Keratinocyte (primary cell): Measurements from ENCODE around the gene ZDHHC21. TPM values are rescaled to one million over a fixed set of nuclear protein-coding genes. Genes with fewer than 3 reads are reported as not detected.

ENCODE experiments used
- DNase-seq: peaks from one replicate; pipeline ENCODE4 v3.0.0-alpha.2; 2011; ENCODE audit warnings: low read depth, missing footprints, low spot score
- FAIRE-seq: peaks from 2 replicates; lab custom pipeline; 2011; peaks lifted over from hg19 to GRCh38; lab: Jason Lieb, UNC
- H2AFZ ChIP-seq: 2 replicates; pipeline ENCODE4 v1.6.0; 2012; ENCODE audit warnings: low read length, control low read depth, inconsistent platforms; ENCODE audit not compliant: control insufficient read depth
- H3K27ac ChIP-seq: 2 replicates; pipeline ENCODE4 v1.5.1; 2011; ENCODE audit warnings: low read length; ENCODE audit not compliant: control insufficient read depth, insufficient read depth
- H3K27me3 ChIP-seq: 3 replicates; pipeline ENCODE4 v1.6.0; 2011; ENCODE audit warnings: low read length; ENCODE audit not compliant: control insufficient read depth, insufficient read depth; ENCODE audit errors: extremely low read depth
- H3K36me3 ChIP-seq, 2 experiments: 2 replicates in 1 of 2; 3 replicates in 1 of 2; pipeline ENCODE4 v1.5.1; 2011; ENCODE audit warnings: low read length in 2 of 2, mild to moderate bottlenecking in 1 of 2; ENCODE audit not compliant: control insufficient read depth in 2 of 2, insufficient read depth in 2 of 2; ENCODE audit errors: extremely low read depth in 1 of 2
- H3K4me1 ChIP-seq: 3 replicates; pipeline ENCODE4 v1.5.1; 2011; ENCODE audit warnings: low read length; ENCODE audit not compliant: control insufficient read depth, insufficient read depth; ENCODE audit errors: extremely low read depth
- H3K4me2 ChIP-seq: 3 replicates; pipeline ENCODE4 v1.6.0; 2011; ENCODE audit warnings: low read depth, low read length; ENCODE audit not compliant: control insufficient read depth, insufficient read depth; ENCODE audit errors: extremely low read depth
- H3K4me3 ChIP-seq, 3 experiments: fragments of 200-600 bp in 1 of 3; sonication (generic) in 1 of 3; 2 replicates in 2 of 3; 3 replicates in 1 of 3; pipeline ENCODE4 v1.5.1; 2011 to 2016; ENCODE audit warnings: low read length in 3 of 3, mild to moderate bottlenecking in 3 of 3, control low read depth in 2 of 3, inconsistent platforms in 1 of 3, low read depth in 1 of 3, mixed read lengths in 1 of 3, mixed run types in 1 of 3, moderate library complexity in 1 of 3; ENCODE audit not compliant: control insufficient read depth in 2 of 3, insufficient read depth in 2 of 3; ENCODE audit errors: extremely low read depth in 1 of 3
- H3K79me2 ChIP-seq: 2 replicates; pipeline ENCODE4 v1.6.0; 2012; ENCODE audit warnings: low read length; ENCODE audit not compliant: control insufficient read depth, insufficient read depth
- H3K9ac ChIP-seq: 3 replicates; pipeline ENCODE4 v1.6.0; 2011; ENCODE audit warnings: low read length; ENCODE audit not compliant: control insufficient read depth, insufficient read depth; ENCODE audit errors: extremely low read depth
- H3K9me1 ChIP-seq: 3 replicates; pipeline ENCODE4 v1.6.0; 2011; ENCODE audit warnings: low read length; ENCODE audit not compliant: control insufficient read depth, insufficient read depth; ENCODE audit errors: extremely low read depth
- H3K9me3 ChIP-seq: 2 replicates; pipeline ENCODE4 v1.5.1; 2012; ENCODE audit warnings: low read depth, low read length; ENCODE audit not compliant: control insufficient read depth
- H4K20me1 ChIP-seq: 3 replicates; pipeline ENCODE4 v1.6.0; 2011; ENCODE audit warnings: low read length; ENCODE audit not compliant: control insufficient read depth, insufficient read depth; ENCODE audit errors: extremely low read depth
- EZH2 ChIP-seq: IDR thresholded peaks from one replicate; pipeline ENCODE4 v1.6.1; 2012; ENCODE audit warnings: inconsistent platforms, mild to moderate bottlenecking, low read length, moderate library complexity
- dilution Hi-C: fragments of 300-500 bp; cut with MboI; formaldehyde crosslinking; loops from one replicate; pipeline ENCODE4 v1.7.0; 2020; ENCODE audit warnings: low sequenced_read_pairs; ENCODE audit not compliant: extremely low pct_ligation_motif_present
- polyA plus RNA-seq, 5 experiments: library from polyadenylated mRNA; depleted of rRNA in 3 of 5; stranded (reverse) in 3 of 5; stranded (forward) in 1 of 5; unstranded in 1 of 5; fragments of >200 nt; gene quantifications; 1 replicate in 1 of 5; 2 replicates in 3 of 5; 3 replicates in 1 of 5; pipeline versions ENCODE4 v1.2.1 to v1.2.3, GENCODE V29; 2011 to 2012; ENCODE audit warnings: missing spikeins in 2 of 5, low read depth in 1 of 5, low replicate concordance in 1 of 5
- TF ChIP-seq, protein P1 (sequence below), 3 experiments: IDR thresholded peaks in 1 of 3; conservative IDR thresholded peaks in 1 of 3; optimal IDR thresholded peaks in 1 of 3; 2 replicates in 2 of 3; 3 replicates in 1 of 3; pipeline versions ENCODE3 to v1.5.1; 2011; ENCODE audit warnings: low read length in 3 of 3, mild to moderate bottlenecking in 3 of 3, moderate library complexity in 2 of 3, control low read depth in 1 of 3, inconsistent platforms in 1 of 3; ENCODE audit not compliant: insufficient read depth in 2 of 3; ENCODE audit errors: extremely low read depth in 1 of 3

The ZDHHC21 gene
- polyA plus RNA-seq, 1 donor (not counting 4 experiments of a cell fraction or from before 2014, with no cell fraction given): 4.2 TPM

DNA sequence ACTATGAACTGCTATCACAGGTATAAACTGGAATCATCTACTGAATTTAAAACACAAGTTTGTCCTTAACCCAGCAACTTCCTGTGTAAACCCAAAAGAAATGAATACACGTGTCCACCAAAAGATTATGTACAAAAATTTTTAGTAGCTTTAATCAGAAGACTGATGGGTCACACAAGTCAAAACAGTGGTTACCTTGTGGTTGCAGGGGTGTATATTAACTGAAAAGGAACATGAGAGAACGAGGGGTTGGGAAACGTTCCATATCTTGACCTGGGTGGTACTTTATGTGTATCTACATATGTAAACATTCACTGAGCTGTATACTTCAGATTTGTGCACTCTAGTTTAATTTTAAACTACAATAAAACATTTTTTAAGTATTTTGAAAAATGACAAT, 18.6 kb downstream of the ZDHHC21 start:
- FAIRE-seq (no peak), DNase-seq (no peak)
- Histone ChIP-seq H2AFZ (no peak overlapping the region), H3K9me3 (no peaks in the 10 kb centered on the region), H3K4me1 (peaks cover 3% of the 10 kb centered on the region), H3K9ac (no peak overlapping the region), H3K27ac (no peak overlapping the region), H3K9me1 (no peaks in the 10 kb centered on the region), H3K4me3 (no peak overlapping the region), H4K20me1 (no peaks in the 10 kb centered on the region), H3K4me2 (no peak overlapping the region), H3K79me2 (no peaks in the 10 kb centered on the region), H3K36me3 (peaks cover 0 to 3% of the 10 kb centered on the region in 2 experiments), H3K27me3 (no peaks in the 10 kb centered on the region)
- dilution Hi-C loops: no loop called here
- TF ChIP-seq EZH2: no peak
- TF ChIP-seq, protein P1, sequence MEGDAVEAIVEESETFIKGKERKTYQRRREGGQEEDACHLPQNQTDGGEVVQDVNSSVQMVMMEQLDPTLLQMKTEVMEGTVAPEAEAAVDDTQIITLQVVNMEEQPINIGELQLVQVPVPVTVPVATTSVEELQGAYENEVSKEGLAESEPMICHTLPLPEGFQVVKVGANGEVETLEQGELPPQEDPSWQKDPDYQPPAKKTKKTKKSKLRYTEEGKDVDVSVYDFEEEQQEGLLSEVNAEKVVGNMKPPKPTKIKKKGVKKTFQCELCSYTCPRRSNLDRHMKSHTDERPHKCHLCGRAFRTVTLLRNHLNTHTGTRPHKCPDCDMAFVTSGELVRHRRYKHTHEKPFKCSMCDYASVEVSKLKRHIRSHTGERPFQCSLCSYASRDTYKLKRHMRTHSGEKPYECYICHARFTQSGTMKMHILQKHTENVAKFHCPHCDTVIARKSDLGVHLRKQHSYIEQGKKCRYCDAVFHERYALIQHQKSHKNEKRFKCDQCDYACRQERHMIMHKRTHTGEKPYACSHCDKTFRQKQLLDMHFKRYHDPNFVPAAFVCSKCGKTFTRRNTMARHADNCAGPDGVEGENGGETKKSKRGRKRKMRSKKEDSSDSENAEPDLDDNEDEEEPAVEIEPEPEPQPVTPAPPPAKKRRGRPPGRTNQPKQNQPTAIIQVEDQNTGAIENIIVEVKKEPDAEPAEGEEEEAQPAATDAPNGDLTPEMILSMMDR (optimal IDR thresholded peaks at IDR 0.05 in 1 of 3, IDR thresholded peaks at IDR 0.05 in 1 of 3, conservative IDR thresholded peaks at IDR 0.05 in 1 of 3; ENCODE audit: extremely low read depth in 1 of 3, insufficient read depth in 2 of 3, low read length in 3 of 3): no peak

DNA sequence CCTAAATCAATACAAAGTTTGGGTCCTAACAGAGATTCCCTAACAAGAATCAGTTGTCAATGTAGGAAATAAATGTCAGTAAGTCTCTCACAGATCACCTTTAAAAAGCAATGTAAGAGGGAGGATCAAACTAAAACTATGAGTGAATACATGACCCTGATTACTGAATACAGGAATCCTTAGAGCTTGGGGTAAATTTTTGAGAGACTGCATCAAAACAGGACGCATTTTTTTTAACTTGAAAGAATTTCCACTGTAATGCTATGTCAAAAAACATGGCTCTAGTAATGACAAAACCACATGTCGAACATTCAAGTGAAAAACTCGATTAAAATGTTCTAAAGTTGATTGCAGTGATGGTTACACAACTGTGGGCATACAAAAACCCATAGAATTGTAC, 21.9 kb downstream of the ZDHHC21 start:
- H3K79me2 ChIP-seq: no peaks in the 10 kb centered on the region
- no peaks in the 10 kb centered on the region for H3K27me3 ChIP-seq
- no peak overlapping the region for H2AFZ ChIP-seq
- peaks cover 0 to 2% of the 10 kb centered on the region in 2 experiments for H3K36me3 ChIP-seq
- peaks cover 3% of the 10 kb centered on the region for H3K4me1 ChIP-seq
- no peaks in the 10 kb centered on the region for H4K20me1 ChIP-seq
- FAIRE-seq (peak; percentile 5), DNase-seq (no peak)
- TF ChIP-seq, protein P1 (optimal IDR thresholded peaks at IDR 0.05 in 1 of 3, IDR thresholded peaks at IDR 0.05 in 1 of 3, conservative IDR thresholded peaks at IDR 0.05 in 1 of 3; ENCODE audit: extremely low read depth in 1 of 3, insufficient read depth in 2 of 3, low read length in 3 of 3): no peak
- TF ChIP-seq EZH2: no peak
- H3K9ac ChIP-seq: no peak overlapping the region
- no peak overlapping the region for H3K4me3 ChIP-seq
- no peaks in the 10 kb centered on the region for H3K9me1 ChIP-seq
- H3K9me3 ChIP-seq: no peaks in the 10 kb centered on the region
- no peak overlapping the region for H3K4me2 ChIP-seq
- no peak overlapping the region for H3K27ac ChIP-seq
- dilution Hi-C loops: no loop called here
